Measurements from ENCODE around the gene CRABP1. TPM values are rescaled to one million over a fixed set of nuclear protein-coding genes. Genes with fewer than 3 reads are reported as not detected.
A peak's percentile ranks its signal among the peaks of the same experiment; 100 is the strongest.

The CRABP1 gene
- polyA plus RNA-seq, 2 of the 4 experiments (the other 2 are of a cell fraction) = 0.57 to 1.1 TPM

GRCh38 chr15:78306176-78306774 is 33.9 kb upstream of the CRABP1 start:
- Histone ChIP-seq H3K4me2 (no peak overlapping the region), H3K9me3 (no peaks in the 10 kb centered on the region), H3K27ac (no peak overlapping the region; a peak in 1 of 6 replicates), H3K4me1 (peaks cover 15% of the 10 kb centered on the region), H3K4me3 (no peak overlapping the region)
- DNase-seq (ENCODE audit: low read depth in 1 of 2, low spot score in 1 of 2) (no peak), ATAC-seq (no peak), FAIRE-seq (no peak)
- TF ChIP-seq, protein P1, sequence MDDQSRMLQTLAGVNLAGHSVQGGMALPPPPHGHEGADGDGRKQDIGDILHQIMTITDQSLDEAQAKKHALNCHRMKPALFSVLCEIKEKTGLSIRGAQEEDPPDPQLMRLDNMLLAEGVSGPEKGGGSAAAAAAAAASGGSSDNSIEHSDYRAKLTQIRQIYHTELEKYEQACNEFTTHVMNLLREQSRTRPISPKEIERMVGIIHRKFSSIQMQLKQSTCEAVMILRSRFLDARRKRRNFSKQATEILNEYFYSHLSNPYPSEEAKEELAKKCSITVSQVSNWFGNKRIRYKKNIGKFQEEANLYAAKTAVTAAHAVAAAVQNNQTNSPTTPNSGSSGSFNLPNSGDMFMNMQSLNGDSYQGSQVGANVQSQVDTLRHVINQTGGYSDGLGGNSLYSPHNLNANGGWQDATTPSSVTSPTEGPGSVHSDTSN (IDR thresholded peaks at IDR 0.05) = no peak
- TF ChIP-seq GATA3 (IDR thresholded peaks at IDR 0.05; ENCODE audit: borderline replicate concordance) (no peak), FOSL2 (IDR thresholded peaks at IDR 0.05) (no peak), FOSL2 (CRISPR knock-in tag; IDR thresholded peaks at IDR 0.05) (no peak), EP300 (IDR thresholded peaks at IDR 0.05) (no peak), SREBF2 (IDR thresholded peaks at IDR 0.05) (no peak), POLR2A (IDR thresholded peaks at IDR 0.05; ENCODE audit: low read length) (no peak), POLR2AphosphoS2 (conservative IDR thresholded peaks at IDR 0.05; ENCODE audit: low read length) (no peak), USF2 (IDR thresholded peaks at IDR 0.05) (no peak), KDM5A (IDR thresholded peaks at IDR 0.05) (no peak), CHD2 (IDR thresholded peaks at IDR 0.05; ENCODE audit: low read length, partially characterized antibody) (no peak), CBX8 (IDR thresholded peaks at IDR 0.05) (no peak), KDM1A (IDR thresholded peaks at IDR 0.05; ENCODE audit: low read depth) (no peak), JUN (IDR thresholded peaks at IDR 0.05) (no peak), MYC (IDR thresholded peaks at IDR 0.05; ENCODE audit: borderline replicate concordance, low read length) (no peak), FOXS1 (CRISPR knock-in tag; IDR thresholded peaks at IDR 0.05) (no peak)
- TF ChIP-seq, protein P2, sequence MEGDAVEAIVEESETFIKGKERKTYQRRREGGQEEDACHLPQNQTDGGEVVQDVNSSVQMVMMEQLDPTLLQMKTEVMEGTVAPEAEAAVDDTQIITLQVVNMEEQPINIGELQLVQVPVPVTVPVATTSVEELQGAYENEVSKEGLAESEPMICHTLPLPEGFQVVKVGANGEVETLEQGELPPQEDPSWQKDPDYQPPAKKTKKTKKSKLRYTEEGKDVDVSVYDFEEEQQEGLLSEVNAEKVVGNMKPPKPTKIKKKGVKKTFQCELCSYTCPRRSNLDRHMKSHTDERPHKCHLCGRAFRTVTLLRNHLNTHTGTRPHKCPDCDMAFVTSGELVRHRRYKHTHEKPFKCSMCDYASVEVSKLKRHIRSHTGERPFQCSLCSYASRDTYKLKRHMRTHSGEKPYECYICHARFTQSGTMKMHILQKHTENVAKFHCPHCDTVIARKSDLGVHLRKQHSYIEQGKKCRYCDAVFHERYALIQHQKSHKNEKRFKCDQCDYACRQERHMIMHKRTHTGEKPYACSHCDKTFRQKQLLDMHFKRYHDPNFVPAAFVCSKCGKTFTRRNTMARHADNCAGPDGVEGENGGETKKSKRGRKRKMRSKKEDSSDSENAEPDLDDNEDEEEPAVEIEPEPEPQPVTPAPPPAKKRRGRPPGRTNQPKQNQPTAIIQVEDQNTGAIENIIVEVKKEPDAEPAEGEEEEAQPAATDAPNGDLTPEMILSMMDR (IDR thresholded peaks at IDR 0.05) = no peak
- TF ChIP-seq, protein P3, sequence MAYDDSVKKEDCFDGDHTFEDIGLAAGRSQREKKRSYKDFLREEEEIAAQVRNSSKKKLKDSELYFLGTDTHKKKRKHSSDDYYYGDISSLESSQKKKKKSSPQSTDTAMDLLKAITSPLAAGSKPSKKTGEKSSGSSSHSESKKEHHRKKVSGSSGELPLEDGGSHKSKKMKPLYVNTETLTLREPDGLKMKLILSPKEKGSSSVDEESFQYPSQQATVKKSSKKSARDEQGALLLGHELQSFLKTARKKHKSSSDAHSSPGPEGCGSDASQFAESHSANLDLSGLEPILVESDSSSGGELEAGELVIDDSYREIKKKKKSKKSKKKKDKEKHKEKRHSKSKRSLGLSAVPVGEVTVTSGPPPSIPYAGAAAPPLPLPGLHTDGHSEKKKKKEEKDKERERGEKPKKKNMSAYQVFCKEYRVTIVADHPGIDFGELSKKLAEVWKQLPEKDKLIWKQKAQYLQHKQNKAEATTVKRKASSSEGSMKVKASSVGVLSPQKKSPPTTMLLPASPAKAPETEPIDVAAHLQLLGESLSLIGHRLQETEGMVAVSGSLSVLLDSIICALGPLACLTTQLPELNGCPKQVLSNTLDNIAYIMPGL (CRISPR knock-in tag; IDR thresholded peaks at IDR 0.05; ENCODE audit: borderline replicate concordance) = no peak
- TF ChIP-seq, protein P4, sequence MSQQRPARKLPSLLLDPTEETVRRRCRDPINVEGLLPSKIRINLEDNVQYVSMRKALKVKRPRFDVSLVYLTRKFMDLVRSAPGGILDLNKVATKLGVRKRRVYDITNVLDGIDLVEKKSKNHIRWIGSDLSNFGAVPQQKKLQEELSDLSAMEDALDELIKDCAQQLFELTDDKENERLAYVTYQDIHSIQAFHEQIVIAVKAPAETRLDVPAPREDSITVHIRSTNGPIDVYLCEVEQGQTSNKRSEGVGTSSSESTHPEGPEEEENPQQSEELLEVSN (IDR thresholded peaks at IDR 0.05; ENCODE audit: borderline replicate concordance, low read depth) = no peak
- CTCF ChIA-PET = interaction anchor here (0.6 to 19.9 kb wide), 15 partner anchors 11 to 445 kb away, joined by 3 to 571 read pairs (median 5); no protein-coding TSS in a partner anchor
- 61% methylated on average over 3 of the region's 3 CpGs for WGBS (ENCODE audit: missing lambda C conversion rate)
- POLR2A ChIA-PET = no interaction called here

DNA sequence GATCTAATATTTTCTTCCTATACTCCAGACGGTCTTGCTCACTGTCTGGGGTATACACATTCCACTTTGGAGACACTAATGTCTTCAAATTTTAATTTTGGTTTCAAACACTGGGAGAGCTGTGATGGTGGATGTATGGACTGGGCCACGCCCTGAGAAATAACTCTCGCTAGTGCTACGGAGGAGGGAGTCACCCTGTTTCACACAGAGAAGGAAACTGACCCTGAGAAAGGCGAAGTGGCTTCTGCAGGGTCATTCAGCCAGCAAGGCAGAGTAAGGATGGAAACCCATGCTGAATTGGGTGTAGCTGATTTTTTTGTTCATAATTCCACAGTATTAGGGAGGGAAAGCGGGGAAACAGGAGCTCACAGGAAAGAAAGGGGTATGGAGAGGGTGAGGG is 32.2 kb upstream of the CRABP1 start:
- Histone ChIP-seq H3K9me3 (no peaks in the 10 kb centered on the region), H3K27ac (0 out of 6 replicates have a peak overlapping the region, but pooled peaks of 1 of the 2 experiments have one; percentile 17), H3K4me1 (peaks cover 6% of the 10 kb centered on the region), H3K4me2 (peak overlapping the region; percentile 51), H3K4me3 (no peak overlapping the region)
- CTCF ChIA-PET = interaction anchor here (0.5 to 19.9 kb wide), 50 partner anchors 9 to 504 kb away, joined by 3 to 571 read pairs (median 5); partner anchors contain the start of genes CIB2 and SKIC8
- no peak for DNase-seq (ENCODE audit: low read depth in 1 of 2, low spot score in 1 of 2)
- no peak for TF ChIP-seq CHD4 (IDR thresholded peaks at IDR 0.05; ENCODE audit: borderline replicate concordance)
- no peak for TF ChIP-seq RNF2 (IDR thresholded peaks at IDR 0.05; ENCODE audit: borderline replicate concordance, low read depth)
- no peak for TF ChIP-seq CBX2 (IDR thresholded peaks at IDR 0.05; ENCODE audit: borderline replicate concordance, low read depth)
- TF ChIP-seq RAD21 (conservative IDR thresholded peaks at IDR 0.05 in 1 of 2, IDR thresholded peaks at IDR 0.05 in 1 of 2) = no peak
- 34% methylated on average over 6 of the region's 6 CpGs for WGBS (ENCODE audit: missing lambda C conversion rate)
- no peak for FAIRE-seq
- POLR2A ChIA-PET = interaction anchor here (1.2 to 2.0 kb wide), 3 partner anchors 8 to 131 kb away, joined by 4 to 7 read pairs (median 5); partner anchors contain the start of genes IREB2 and SKIC8
- peak; percentile 9 to 33; a peak in 3 of 6 replicates for ATAC-seq
